ENCODE data around the gene RFX3. TPM values are rescaled to one million over a fixed set of nuclear protein-coding genes. Genes with fewer than 3 reads are reported as not detected.

Gene RFX3
- total RNA-seq, 1 donor, result 3.1 TPM

DNA sequence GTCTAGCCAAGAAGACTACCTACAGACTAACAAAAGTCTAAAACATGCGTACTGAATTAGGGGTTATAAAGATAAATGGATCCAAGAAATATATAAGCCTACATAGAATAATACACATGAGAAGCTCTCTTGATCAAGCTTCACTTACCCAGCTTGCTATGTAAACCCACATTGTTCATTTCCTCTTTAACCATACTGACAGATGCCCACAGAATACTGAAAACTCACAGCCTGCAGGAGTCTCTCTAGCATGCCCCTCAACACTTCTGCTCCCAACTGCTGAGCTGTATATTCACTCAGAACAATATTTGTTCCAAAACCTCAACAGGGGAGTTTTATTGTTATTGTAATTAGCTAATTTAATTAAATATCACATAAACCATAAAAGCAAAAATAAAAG is 52.4 kb downstream of the RFX3 start:
- no peak overlapping the region for H3K4me3 ChIP-seq (ENCODE audit: low read depth, low read length)
- DNase-seq (ENCODE audit: low read depth), result no peak
- TF ChIP-seq, protein P1, sequence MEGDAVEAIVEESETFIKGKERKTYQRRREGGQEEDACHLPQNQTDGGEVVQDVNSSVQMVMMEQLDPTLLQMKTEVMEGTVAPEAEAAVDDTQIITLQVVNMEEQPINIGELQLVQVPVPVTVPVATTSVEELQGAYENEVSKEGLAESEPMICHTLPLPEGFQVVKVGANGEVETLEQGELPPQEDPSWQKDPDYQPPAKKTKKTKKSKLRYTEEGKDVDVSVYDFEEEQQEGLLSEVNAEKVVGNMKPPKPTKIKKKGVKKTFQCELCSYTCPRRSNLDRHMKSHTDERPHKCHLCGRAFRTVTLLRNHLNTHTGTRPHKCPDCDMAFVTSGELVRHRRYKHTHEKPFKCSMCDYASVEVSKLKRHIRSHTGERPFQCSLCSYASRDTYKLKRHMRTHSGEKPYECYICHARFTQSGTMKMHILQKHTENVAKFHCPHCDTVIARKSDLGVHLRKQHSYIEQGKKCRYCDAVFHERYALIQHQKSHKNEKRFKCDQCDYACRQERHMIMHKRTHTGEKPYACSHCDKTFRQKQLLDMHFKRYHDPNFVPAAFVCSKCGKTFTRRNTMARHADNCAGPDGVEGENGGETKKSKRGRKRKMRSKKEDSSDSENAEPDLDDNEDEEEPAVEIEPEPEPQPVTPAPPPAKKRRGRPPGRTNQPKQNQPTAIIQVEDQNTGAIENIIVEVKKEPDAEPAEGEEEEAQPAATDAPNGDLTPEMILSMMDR (IDR thresholded peaks at IDR 0.05; ENCODE audit: insufficient read depth, low read length), result no peak

DNA sequence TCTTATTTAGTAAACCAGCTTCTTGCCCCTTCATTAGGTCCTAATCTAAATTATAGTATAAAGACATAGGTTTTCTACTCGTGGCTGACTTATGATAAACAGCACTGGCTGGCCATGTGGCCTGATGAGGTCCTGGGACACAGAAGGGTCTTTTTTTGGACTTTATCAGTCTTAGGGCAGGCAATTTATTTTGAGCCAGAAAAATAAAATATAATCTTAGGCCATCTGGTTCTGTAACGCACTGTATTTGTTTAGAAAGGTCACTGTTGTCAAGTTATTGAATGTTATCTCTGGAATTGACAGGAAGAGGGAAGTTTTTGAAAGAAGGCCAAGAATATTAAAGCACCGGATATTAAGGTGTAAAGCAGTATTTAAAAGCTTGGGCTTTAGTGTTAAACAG is 53.9 kb downstream of the RFX3 start:
- H3K4me3 ChIP-seq (ENCODE audit: low read depth, low read length), result no peak overlapping the region
- DNase-seq (ENCODE audit: low read depth), result no peak
- TF ChIP-seq, protein P1 (IDR thresholded peaks at IDR 0.05; ENCODE audit: insufficient read depth, low read length), result no peak

DNA sequence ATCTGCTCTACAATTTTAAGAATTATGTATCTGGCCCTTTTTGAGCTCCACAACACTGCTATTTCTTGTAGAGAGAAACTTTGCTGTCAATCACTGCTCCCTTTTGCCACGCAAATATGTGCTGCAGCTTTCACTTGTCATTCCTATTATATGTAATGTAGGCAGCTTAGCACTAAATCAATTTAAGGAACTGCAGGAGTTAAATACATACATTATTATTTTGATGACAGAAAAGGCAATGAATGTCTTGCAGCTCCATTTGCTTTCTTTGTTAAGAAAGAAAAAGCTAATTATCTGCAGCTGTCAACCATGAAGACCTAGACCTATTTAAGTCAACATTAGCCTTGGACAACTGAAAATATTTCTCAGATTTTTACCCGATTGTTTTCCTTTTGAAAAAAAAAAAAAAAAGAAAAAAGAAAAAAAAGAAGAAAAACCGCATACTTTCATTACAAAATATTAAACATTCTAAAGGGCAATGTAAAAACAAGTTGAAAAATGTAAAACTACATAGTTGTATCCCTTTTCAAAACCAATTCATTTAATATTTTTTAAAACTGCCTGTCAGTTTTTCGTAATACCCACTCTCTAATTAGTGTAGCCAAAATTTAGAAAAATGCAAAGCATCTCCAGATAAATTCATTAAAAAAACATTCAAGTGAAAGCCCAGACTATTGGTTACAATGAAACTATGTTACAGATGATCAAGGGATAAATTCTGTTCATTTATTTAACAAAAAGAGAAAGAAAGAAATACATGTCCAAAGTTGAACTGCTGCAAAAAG is 57.2 kb downstream of the RFX3 start:
- no peak overlapping the region for H3K4me3 ChIP-seq (ENCODE audit: low read depth, low read length)
- DNase-seq (ENCODE audit: low read depth), result no peak
- TF ChIP-seq, protein P1 (IDR thresholded peaks at IDR 0.05; ENCODE audit: insufficient read depth, low read length), result no peak

DNA sequence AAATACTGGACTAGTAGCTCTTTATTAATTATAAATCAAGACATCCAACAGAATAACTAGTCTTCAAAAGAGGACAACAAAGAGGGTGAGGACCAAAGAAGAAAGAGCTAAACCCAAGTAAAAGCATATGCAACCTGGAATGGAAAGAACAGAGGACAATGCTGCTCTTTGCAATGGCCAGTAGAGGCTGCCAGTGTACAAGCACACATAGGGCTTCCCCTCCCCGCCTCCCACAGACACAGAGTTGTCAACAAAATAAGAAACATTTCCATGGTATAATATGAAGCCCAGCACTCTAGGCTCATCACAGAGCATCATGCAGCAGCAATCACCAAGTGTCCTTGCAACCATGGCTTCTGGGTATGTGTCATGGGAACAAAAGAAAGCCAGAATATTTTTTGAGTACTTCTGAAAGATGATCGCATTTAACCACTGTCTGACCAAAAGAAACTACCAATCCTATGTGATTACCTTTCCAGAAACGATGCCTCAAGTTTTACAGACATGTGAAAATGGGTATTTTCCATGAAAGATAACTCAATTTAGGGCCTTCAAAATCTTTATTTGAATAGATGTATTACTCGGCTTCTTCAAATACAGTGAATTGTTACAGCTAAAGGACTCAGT is 58.1 kb downstream of the RFX3 start:
- no peak overlapping the region for H3K4me3 ChIP-seq (ENCODE audit: low read depth, low read length)
- TF ChIP-seq, protein P1 (IDR thresholded peaks at IDR 0.05; ENCODE audit: insufficient read depth, low read length), result peak; percentile 99
- DNase-seq (ENCODE audit: low read depth), result peak; percentile 69

DNA sequence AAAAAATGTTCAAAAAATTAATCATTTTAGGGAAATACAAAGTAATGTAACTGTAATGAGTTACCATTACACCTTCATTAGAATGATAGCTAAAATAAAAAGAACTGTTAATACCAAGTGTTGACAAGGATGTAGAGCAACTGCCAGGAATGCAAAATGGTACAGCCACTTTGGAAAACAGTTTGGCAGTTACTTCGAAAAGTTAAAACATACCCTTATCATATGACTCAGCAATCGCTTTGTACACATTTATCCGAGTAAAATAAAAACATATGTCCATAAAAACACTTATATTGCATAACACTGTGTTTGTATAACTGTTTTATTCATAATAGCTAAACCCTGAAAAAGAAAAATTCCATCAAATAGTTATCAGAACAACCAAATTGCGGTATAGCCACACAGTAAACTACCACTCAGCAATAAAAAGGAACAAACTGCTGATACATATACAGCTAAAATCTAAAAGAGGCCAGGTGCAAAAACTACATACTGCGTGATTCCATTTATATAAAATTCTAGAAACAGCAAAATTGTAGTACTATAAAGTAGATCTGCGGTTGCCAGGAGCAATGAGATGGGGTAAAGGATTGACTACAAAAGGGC is 61.7 kb downstream of the RFX3 start:
- DNase-seq (ENCODE audit: low read depth), result peak; percentile 55
- TF ChIP-seq, protein P1 (IDR thresholded peaks at IDR 0.05; ENCODE audit: insufficient read depth, low read length), result no peak
- no peak overlapping the region for H3K4me3 ChIP-seq (ENCODE audit: low read depth, low read length)

DNA sequence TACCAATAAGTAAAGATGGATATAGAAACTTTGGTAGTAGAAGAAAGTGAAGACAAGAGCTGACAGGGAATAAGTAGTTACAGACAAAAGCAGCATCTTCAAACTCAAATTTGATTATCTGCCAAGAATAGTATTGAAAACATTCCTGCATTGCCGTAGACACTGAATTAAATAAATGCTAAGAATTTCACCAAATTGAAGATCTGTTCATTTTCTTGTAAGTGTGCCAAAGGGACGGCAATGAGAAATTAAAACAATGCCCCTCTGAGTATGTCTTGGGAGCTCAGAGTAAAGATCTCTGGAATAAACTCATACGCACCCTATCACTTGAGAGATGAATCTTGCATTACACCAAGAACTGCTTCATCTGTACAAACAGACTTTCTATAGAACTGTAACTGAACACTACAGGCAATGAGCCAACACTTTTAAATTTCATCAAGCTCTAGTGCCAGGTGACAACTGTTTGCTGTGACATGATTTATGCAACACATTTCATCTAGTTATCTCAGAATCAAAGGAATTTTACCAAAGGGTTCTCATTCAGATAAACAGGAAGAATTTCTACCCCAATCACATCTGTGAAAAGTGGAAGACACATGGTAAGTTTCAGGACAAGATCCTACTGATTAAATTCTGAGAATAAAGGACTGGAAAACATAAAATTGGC is 66.9 kb downstream of the RFX3 start:
- no peak overlapping the region for H3K4me3 ChIP-seq (ENCODE audit: low read depth, low read length)
- no peak for DNase-seq (ENCODE audit: low read depth)
- TF ChIP-seq, protein P1 (IDR thresholded peaks at IDR 0.05; ENCODE audit: insufficient read depth, low read length), result no peak
